ENCODE measurements around the gene KLRF1.
A peak's percentile ranks its signal among the peaks of the same experiment; 100 is the strongest.

Gene KLRF1

DNA sequence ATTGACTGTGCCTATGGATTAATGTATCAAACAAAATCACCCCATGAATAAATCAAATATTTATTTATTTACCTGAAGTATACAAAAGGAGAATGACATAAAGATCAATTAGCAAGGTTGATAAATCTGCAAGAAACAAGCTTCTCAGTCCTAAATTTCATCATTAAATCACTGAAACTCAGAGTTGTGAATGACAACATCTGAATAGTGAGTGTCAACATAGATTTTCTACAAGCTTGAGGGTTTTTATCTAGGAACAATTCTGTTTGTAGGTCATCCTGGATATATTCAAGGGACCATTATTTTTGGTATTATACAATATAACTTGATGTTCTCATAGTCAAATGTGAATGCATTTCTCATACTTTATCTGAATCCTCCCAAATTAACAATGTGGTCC, 17.4 kb upstream of the KLRF1 start:
- no peak for DNase-seq

- DNase-seq: no peak
These were observed 16.6 kb upstream of the KLRF1 start for GRCh38 chr12:9810671-9811070.

- no peak for DNase-seq
These were observed 15.7 kb upstream of the KLRF1 start for GRCh38 chr12:9811621-9812020.

DNA sequence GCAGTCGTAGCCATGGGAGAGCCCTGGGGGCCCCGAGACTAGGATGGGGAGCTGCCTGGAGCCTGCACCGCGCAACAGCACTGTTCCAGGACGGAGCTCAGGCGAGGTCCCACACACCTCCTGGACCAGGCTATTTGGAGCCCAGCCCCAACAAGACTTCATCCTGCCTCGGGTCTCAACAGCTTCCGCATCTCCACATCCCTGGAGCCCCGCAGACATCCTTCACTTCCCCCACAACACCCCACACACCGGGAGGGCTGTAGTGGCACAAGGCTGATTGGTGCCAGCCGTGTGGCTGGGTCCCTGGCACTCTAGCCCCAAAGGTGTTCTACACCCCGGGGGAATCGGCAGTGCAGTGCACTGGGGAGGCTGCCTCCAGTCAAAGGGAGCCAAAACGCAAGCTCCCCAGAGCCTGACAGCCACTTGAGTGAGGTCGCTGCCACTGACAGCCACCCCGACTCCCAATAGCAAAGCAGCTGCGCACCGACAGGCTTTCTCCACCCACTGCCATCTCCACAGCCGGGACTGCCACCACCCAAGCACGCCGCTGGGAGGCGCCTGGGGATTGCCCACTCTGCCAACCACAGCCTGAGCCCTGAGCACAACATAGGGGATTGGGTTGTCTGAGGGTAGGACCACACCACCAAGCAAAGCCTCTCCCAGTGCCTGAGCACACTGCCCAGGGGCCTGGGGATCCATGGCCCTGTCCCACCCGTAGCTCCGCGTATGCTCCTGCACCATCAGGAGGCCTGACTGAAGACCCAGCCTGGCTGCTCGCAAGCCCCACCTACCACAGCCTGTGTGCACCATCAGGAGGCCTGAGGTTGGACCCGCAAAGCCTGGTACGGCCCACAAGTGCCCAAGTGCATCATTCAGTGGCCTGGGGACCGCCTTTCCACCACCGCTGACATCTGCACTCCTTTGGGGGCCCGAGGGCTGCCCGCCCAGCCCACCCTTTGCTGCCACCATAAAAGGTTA, 13.2 kb upstream of the KLRF1 start:
- DNase-seq: peak; percentile 94

GRCh38 chr12:9820281-9820930, 6.9 kb upstream of the KLRF1 start:
- no peak for DNase-seq

DNA sequence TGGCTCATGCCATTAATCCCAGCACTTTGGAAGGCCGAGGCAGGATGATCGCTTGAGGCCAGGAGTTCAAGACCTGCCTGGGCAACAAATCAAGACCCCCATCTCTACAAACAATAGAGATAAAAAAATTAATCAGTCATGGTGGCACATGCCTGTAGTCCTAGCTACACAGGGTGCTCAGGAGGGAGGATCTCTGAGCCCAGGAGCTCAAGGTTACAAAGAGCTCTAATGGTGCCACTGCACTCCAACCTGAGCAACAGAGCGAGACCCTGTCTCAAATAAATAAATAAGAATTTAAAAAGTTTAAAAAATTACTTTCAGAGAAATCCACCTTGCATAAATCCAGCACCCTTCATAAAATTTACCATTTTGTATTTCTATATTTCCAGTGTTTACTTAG, 2.2 kb downstream of the KLRF1 start:
- DNase-seq: no peak

DNA sequence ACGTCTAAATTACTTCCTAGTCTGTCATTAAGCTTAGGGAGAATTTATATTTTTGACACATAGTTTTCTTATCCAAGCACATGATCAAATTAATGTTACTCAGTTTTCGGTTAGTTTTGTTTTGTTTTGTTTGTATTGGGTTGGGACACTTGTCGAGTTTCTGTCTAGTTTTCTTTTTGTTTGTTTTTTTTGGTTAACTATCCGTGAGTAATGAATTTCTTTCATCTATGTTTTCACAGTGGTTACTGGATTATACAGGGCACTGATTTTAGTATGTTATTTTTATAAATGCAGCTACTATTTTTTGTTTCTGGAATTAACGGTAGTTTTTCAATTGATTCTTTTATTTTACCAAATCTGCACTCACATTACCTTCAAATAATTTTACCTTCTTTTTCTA, 2.7 kb downstream of the KLRF1 start:
- DNase-seq: no peak

- no peak for DNase-seq
These were observed 4.4 kb downstream of the KLRF1 start for GRCh38 chr12:9831720-9832119.

DNA sequence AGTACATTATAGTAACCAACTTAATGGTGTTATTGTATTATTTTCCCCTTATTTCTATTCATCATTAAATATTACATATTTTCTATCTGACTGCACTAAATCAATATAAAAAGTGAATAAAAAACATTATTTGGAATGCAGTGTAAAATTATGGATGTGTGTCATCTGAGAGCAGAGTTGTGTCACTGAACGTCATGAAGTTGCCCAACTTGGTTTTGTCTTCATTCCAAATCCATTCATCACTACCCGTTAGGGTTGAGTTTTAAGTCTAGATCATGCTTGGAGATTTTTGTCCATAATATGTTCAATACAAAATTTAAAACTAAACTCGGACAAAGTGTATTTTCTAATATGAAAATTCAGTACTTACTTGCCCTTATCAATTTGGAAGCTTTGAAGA, 16.1 kb downstream of the KLRF1 start:
- no peak for DNase-seq

- no peak for DNase-seq
These were observed 21.6 kb downstream of the KLRF1 start for GRCh38 chr12:9848899-9849298.

- DNase-seq: no peak
These were observed 23.8 kb downstream of the KLRF1 start for GRCh38 chr12:9851050-9851449.

- no peak for DNase-seq
These were observed 24.6 kb downstream of the KLRF1 start for GRCh38 chr12:9851927-9852326.

DNA sequence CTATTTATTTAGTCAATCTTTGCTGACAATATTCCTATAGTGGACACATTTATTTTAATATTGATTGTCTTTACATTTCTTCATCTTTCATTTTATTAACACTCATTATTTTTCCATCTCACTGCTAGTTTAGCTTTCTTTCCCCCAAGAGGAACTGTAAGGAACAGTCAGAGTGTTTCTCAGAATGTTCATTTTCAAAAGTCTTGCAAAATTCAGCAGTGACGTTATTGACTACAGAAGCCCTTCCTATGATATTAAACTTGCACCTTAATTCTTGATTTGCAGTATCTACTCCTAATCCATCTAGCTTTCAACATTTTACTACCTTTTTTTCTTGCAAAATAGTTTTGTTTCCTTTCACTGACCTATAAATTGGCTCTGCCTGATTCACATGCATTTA, 28.9 kb downstream of the KLRF1 start:
- DNase-seq: no peak

DNA sequence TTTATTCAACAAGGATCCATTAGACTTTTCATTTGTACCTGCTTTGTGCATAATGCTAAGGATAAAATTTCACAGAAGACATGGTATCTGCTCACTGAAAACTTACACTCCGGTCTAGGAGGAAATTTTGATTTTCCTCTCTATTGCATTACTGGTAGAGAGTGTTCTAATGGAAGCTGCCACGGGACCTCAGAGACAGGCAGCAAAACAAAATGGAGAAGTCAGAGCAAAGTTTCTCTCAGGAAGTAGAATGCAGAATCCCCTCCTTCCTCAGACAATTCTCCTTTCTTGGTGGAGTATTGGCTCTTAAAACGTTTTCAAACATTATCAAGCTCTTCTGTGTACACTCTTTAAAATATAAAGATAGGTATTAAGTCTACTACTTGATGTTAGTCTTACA, 29.6 kb downstream of the KLRF1 start:
- DNase-seq: no peak

GRCh38 chr12:9858135-9858534, 30.9 kb downstream of the KLRF1 start:
- no peak for DNase-seq

DNA sequence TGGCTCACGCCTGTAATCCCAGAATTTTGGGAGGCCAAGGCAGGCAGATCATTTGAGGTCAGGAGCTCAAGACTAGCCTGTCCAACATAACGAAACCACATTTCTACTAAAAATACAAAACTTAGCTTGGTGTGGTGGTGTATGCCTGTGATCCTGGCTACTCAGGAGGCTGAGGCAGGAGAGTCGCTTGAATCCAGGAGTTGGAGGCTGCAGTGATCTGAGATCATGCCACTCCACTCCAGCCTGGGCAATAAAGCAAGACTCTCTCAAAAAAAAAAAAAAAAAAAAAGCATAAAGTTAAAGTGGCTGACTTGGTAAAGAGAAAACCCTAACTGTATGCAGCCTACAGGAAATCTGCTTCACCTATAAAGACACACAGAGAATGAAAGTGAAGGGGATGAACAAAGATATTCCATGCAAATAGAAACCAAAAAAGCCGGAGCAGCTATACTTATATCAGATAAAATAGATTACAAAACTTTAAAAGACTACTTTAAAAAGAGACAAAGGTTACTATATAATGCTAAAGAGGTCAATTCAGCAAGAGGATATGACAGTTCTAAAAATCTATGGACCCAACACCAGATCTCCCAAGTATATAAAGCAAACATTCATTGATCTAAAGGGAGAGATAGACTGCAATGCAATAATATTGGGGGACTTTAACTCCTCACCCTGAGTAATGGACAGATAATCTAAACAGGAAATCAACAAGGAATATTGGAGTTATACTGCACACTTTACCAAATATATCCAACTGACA, 37.8 kb downstream of the KLRF1 start:
- DNase-seq: no peak

GRCh38 chr12:9866860-9867269, 39.6 kb downstream of the KLRF1 start:
- DNase-seq: no peak

GRCh38 chr12:9867531-9867930, 40.2 kb downstream of the KLRF1 start:
- no peak for DNase-seq

- DNase-seq: no peak
These were observed 41.1 kb downstream of the KLRF1 start for GRCh38 chr12:9868311-9868801.

- DNase-seq: no peak
These were observed 41.6 kb downstream of the KLRF1 start for GRCh38 chr12:9868951-9869306.

DNA sequence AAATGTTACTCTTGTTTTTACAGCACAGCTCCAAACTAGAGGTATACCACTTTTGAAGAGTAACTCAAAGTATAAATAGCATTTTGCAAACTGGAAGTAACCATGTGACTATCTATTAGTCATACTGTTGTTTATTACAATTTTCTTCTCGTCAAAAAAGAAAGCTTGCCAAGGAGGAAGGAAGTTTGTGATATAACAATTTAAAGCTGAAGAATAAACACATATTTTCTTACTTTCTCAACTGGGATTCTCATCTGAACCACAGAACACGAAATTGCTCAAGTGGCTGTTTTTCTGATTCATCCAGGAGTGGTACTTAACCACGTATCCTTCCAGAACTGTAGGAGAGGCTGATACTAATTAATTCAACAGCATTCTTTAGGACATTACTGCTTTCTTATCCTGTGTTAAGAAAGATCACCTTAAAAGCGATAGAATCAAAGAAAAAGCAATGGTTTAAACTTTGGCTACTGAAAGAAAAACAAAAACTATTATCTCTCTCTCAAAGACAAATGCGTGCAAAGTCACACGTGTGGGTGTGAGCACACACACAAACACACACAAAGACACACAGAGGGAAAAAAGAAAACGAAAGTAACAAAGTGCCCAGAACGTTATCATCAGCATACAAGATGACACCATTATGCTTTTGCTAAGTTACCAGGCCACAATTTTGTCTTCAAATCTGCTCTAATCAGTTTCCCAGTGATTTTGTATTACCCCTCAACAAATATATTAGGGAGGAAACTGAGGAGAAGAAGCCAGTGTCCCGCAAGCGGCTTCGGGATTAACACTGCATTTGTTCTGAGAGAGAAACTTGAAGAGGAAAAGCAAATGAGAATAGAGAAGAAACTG, 42.3 kb downstream of the KLRF1 start, which contains the start of gene CLEC2B:
TSS of gene CLEC2B (minus strand) at position 48 of the 855 bp plus-strand sequence.
- no peak for DNase-seq

DNA sequence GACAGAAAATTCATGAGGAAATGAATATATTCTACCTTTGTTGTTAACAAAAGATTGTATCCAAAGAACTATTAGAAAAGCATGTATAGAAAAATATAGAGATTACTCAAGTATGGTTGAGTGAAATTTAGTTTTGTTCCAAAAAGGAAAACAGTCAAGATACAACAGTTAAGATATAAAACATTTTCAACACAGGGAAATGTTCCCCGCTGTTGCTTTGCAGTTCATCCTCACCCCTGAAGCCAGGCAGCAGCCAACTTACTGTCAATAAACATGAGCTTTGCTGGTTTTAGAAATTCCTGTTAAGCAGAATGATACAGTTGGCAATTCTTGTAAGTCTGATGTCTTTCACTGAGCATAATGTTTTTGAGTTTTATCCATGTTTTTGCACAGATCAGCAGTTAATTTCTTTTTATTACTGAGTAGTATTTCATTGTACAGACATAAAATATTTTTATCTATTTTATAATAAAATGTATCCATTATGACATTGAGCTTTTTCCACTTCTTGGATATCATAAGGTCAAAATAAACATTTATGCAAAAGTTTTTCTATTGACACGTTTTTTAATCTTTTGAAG, 43.1 kb downstream of the KLRF1 start:
- DNase-seq: no peak

Measured in activated CD4-positive, alpha-beta T cell treated with anti-CD3 and anti-CD28 coated beads for 48 hours (primary cell).